GM19099 (cell line): ENCODE measurements around the gene OR14A2.

Experiments
- POLR2A ChIP-seq: IDR thresholded peaks from 3 replicates; pipeline ENCODE4 v1.6.1; 2011; ENCODE audit warnings: low read depth; ENCODE audit not compliant: insufficient read length; ENCODE audit errors: extremely low read depth

OR14A2 gene

DNA sequence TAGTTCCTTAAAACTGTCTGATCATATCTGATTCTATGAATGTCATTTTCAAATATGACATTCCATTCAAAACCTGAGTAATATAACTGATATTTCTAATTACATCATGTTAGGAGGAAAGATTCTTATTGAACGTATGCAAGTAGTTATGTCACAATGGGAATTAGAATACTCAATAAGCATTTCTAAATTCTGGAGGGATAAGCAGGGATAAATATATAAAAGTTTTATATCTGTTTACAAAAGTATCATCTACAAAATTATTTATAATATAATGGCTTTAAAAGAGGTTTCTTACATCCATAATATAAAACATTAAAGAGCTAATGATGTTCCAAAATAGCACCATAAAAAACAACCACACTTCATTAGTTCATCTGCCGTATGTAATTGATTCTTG is at the start of gene OR14A2:
TSS of gene OR14A2 (minus strand) at position 101 of the 400 bp plus-strand sequence.
- TF ChIP-seq POLR2A, result no peak

DNA sequence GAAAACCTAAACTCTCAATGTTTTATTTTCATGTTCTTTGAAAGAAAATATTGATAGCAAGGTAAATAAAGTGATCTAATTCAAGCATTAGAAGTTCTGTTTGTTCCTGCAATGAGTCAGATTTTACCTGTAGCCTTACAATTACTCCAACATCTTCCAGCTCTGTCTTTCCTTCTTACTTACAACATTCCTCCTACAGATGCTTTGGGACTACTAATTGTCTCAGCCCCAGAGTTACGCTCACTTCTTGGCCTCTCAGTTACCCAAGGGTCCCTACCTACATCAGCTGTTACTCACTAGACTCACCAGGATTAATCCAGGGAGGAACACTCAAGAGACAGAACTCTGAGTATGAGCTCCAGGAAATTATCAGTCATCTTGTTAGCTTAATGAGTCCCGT is 49.6 kb upstream of the OR14A2 start:
- TF ChIP-seq POLR2A, result no peak

DNA sequence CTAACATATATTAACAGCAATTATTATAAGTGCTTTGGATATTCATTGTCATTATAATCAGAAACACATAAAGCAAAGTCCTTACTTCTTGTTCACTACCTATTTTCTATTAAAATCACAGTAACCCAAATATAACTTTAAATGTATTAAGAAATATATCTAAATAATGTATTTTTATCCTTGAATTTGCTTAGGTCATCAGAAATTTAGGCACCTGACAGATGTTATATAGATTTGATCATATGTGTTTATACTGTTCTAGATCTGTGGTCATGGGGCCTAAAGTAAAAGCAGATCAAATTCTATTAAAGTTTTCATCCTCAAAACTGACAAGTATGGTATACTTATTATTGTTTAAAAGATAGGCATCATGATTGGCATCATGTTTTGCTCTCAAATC is 21.7 kb upstream of the OR14A2 start:
- no peak for TF ChIP-seq POLR2A

DNA sequence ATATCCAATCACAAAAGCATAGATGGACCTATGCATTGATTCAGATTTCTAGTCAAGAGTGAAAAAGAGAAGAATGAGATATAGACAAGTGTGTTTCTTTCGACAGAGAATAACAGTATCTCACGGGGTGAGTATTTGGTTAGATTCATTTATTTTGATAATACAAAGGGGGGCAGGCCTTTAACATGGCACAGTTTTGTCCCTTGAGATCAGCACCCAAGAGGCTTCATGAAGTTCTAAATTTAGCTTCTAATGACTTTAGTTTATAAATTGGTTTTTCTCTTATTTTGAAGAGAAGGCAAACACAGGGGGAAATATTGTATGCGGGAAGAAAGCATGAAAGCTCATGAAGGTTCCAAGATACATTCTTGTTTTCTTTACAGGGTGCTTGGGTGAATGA is 12.5 kb upstream of the OR14A2 start, which contains the start of gene OR1C1:
TSS of gene OR1C1 (minus strand) at position 101 of the 400 bp plus-strand sequence. CDS start 2,150 bp downstream, outside the sequence.
- no peak for TF ChIP-seq POLR2A

DNA sequence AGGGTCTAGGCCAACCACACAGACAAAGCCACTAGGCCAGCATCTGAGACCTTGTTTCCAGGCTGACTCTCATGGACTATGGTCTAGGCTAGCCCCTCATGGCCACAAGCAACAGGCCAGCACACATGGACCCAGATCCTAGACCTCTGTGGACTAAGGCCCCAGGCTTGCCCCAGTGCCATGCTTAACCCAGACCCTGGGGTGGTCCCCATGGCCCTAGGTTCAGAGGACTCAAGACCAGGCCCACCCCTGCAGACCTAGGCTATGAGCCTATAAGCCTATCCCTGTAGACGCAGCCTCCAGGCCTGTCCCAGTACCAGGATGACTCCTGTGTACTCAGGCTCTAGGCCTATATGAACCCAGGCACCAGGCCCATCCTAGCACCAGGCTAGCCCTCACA is 1.9 kb upstream of the OR14A2 start:
- TF ChIP-seq POLR2A, result no peak

DNA sequence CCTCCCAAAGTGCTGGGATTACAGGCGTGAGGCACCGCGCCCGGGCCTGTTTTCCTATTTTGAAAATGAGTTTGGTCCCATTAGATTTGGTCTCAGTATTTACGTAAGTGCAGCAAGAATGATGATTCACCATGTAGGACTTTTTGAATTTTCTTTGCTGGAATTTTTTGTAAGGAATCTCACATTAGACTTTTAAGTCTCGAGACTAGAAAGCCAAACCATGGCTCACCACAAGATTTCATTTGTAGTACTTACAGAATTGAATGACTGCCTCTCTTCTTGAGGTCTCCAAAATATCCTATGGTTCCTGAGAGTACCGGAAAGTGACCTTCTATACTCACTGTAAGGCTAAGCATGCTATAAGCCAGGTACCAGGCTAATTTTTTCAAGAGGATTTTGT is 325 bp downstream of the OR14A2 start:
- no peak for TF ChIP-seq POLR2A

DNA sequence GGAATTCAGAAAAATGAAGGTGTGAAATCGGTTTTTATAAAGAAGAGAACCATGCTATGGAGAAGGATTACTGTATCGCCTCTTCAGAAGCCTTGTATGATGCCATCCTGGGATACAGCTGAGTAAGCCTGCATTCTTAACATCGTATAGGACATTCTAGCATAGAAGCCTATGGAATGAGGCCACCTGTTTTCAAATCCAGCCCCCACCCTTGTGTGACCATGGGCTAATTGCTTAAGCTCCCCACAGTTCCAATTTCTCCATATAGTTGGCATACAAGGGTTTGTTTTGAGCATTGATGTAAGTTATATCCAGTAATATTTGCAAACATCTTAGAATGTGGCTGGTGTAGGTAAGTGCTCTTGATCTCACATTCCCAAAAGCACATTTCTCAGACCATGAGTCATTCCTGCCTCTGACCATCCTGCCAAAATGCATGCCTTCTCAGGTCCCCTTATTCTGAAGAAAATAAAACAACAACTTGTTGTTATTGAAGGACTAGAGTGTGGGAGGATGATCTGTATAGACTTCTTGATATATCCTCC is 1.5 kb downstream of the OR14A2 start:
- TF ChIP-seq POLR2A, result no peak

DNA sequence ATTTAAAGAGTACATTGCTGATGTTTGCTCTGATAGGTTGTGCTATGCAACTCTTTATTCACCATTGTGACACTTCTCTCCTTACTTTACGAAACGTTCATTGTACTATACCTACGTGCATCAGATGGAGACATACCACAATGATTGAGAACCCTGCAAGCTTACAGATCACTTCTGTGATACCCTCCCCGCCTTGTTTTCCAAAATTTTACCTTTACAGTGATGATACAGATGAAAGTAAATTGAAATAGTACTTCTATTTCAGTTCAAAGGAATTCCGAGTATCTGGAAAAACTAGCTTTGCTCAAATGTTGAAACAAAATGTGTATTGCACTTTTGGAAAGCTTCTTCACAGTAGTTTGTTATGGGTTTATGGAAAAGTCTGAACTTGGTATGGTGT is 6.2 kb downstream of the OR14A2 start:
- no peak for TF ChIP-seq POLR2A

DNA sequence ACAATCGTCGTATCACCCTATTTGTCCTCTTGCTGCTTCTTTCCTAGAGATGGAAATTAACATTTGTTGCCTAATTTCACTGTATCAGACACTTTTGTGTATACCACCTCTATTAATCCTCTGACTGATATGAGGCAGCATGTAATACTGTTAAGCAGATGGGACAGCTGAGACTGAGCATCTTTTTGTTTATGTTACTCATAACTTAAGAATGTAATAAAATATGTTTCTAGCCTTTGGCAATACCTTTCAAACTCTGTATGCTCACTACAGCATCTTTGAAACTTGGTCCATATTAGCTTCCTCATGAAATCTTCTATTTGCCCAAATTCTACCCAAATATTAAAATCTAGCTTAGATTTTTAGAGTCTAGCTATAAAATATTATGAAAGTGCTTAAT is 7.2 kb downstream of the OR14A2 start:
- no peak for TF ChIP-seq POLR2A

DNA sequence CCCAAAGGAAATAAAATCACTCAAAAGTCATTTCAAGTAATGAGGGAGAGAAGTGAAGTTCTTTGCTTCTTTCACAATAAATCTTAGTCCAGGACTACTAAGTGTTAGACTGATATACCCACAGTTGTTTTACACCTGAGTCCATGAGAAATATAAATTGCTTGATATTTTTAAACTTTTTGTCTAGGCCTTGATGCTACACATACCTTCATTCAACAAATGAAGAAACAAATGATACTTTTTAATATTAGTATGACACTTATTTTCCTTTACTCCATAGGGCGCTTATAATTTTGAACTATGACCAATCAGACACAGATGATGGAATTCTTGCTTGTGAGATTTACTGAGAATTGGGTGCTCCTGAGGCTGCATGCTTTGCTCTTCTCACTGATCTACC is 9.6 kb downstream of the OR14A2 start, which contains the start of gene OR14K1:
TSS of gene OR14K1 (plus strand) at position 301 of the 400 bp plus-strand sequence. CDS start at position 301, 0 bp downstream.
- no peak for TF ChIP-seq POLR2A

DNA sequence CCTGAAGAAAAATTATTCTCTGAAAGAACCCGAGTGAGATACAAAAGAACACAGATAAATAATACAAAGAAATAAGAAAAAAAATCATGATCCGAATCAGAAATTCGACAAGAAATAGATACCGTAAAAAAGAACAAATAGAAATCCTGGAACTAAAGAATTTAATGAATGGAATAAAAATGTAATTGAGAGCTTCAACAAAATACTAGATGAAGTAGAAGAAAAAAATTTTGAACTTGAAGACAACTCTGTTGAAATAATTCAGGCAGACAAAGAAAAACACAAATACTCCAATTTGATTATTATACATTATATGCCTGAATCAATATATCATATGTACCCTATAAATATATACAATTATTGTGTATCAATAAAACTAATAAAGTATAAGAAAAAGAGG is 26.7 kb downstream of the OR14A2 start:
- TF ChIP-seq POLR2A, result no peak

DNA sequence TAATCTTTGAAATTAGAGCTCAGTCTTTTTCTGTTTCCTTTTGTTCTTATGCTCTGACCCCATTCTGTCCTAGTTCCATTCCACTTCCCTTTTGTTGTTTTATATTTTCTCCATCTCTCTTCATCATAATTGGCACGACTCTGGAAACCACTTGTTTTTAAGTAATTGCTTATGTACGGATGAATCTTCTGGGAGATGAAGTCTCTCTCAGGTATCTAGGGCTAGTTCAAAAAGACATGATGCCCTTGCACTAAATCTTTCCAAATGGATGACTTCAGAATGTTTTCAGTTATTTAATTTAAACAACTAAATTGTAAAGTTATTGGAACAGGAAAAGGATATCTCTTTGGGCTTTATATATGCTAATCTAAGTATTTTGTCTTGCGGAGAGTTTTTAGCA is 31.4 kb downstream of the OR14A2 start, which contains the start of gene OR6F1:
TSS of gene OR6F1 (minus strand) at position 101 of the 400 bp plus-strand sequence. CDS start 3,891 bp downstream, outside the sequence.
- no peak for TF ChIP-seq POLR2A

DNA sequence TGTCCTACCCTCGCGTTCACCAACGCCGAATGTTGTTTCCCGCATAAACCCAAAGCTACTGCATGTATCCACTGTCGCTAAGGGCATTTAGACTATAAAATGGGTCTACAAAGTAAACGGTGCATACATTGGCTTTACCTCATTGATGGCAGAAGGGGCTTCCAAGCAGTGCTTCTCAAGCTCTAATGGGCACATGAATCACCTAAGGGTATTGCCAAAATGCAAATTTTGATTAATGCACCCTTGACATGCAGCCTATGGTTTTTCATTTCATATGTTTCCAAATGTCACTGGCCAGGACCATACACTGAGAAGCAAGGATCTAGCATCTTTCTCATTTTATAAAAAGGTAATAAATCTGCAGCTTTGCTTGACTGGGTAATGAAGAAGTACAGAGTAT is 34.2 kb downstream of the OR14A2 start:
- no peak for TF ChIP-seq POLR2A

DNA sequence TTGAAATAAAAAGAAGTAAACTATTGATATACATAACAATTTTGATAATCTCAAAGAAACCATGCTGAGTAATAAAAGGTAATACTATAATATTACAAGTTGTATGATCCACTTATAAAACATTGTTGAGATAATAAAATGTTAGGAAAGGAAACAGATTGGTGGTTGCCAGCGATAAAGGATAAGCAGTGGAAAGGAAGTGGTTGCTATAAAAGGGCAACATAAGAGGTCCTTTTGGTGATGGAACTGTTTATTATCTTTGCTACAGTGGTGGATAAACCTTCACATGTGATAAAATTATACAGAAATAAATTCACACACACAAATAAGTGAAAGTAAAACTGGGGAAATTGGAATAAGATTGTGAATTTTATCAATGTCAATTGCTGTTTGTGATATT is 46.6 kb downstream of the OR14A2 start:
- TF ChIP-seq POLR2A, result no peak

DNA sequence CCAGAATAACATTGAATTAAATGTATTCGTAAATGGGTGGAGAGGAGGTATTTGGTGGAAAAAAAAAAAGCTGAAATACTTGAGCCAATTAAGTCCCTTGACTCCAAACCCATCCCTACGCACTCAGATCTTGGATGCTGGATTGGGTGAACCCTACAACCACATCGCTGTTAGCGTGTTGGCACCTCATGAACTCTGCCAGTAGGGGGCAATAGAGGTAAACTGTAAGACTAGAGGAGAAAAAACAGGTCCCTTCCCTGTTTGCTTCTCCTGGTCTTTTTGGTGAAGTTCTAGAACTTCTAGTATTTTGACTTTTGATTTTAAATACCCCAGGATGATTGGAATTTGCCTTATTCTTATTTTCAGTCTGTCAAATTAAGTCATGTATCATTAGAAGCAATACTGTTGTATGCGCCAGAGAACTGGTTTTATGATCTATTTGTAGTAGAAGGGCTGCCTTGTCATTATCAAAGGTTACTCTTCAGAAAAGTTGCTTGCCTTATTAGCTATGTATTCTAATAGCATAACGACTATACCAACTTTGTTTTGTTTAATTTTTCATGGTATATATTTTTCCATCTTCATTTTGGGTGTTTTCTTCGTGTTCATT is 66.5 kb downstream of the OR14A2 start:
- no peak for TF ChIP-seq POLR2A

DNA sequence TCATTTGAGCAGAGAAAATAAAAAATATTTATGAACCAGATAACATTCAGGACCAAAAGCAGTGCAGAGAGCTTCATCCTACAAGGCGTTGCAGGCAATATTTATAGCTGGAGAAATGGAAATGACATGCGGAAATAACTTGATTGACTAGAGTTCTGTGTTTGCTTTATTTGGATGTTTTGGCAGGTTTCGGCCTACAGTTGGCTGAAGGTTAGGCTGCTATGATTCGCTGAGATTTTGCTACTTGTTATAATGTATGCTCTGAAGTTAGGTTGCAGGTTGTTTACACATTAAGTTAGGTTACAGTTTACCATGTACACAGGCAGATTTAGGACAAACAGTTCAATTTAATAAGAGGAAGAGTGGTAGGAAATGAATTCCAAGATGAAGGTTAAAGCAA is 67.8 kb downstream of the OR14A2 start:
- TF ChIP-seq POLR2A, result no peak
